HUES6 (cell line): ENCODE measurements around the gene FBXO10.

Experiments used
- H3K27ac ChIP-seq: 2 replicates; pipeline ENCODE4 v1.7.0; 2013; ENCODE audit warnings: low read depth, mild to moderate bottlenecking, low read length, inconsistent platforms
- H3K27me3 ChIP-seq: 2 replicates; pipeline ENCODE4 v1.6.1; 2013; ENCODE audit warnings: low read length; ENCODE audit not compliant: control insufficient read depth, insufficient read depth
- H3K36me3 ChIP-seq: 2 replicates; pipeline ENCODE4 v1.6.1; 2013; ENCODE audit warnings: low read length; ENCODE audit not compliant: control insufficient read depth, insufficient read depth
- H3K4me1 ChIP-seq: 2 replicates; pipeline ENCODE4 v1.6.1; 2013; ENCODE audit warnings: low read length; ENCODE audit not compliant: control insufficient read depth, insufficient read depth
- H3K4me3 ChIP-seq: 2 replicates; pipeline ENCODE4 v1.5.1; 2013; ENCODE audit warnings: low read depth, low read length
- H3K9ac ChIP-seq: one replicate; pipeline ENCODE4 v1.6.1; 2013; ENCODE audit warnings: mild to moderate bottlenecking, low read length
- H3K9me3 ChIP-seq: 2 replicates; pipeline ENCODE4 v1.6.1; 2013; ENCODE audit warnings: low read depth, low read length; ENCODE audit not compliant: control insufficient read depth, insufficient read depth

Gene FBXO10

GRCh38 chr9:37464006-37464405 is 112.2 kb downstream of the FBXO10 start:
- H3K9me3 ChIP-seq: no peaks in the 10 kb centered on the region
- H3K9ac ChIP-seq: peak overlapping the region; percentile 94
- peaks cover 8% of the 10 kb centered on the region for H3K4me1 ChIP-seq
- peak overlapping the region; percentile 79; the same call in 1 of the 2 replicates for H3K27ac ChIP-seq
- H3K4me3 ChIP-seq: peak overlapping the region; percentile 77
- H3K36me3 ChIP-seq: no peaks in the 10 kb centered on the region
- H3K27me3 ChIP-seq: no peaks in the 10 kb centered on the region
